HepG2 (cell line): ENCODE data around the gene ROMO1. TPM values are rescaled to one million over a fixed set of nuclear protein-coding genes. Genes with fewer than 3 reads are reported as not detected.

ENCODE experiments used
- KDM6A ChIP-seq: IDR thresholded peaks from 2 replicates; pipeline ENCODE4 v1.6.1; 2016; ENCODE audit warnings: low read depth
- KLF11 ChIP-seq: IDR thresholded peaks from 2 replicates; pipeline ENCODE4 v1.6.1; 2016; ENCODE audit warnings: missing compliant biosample characterization
- NAIF1 ChIP-seq: sonication (generic); formaldehyde crosslinking; IDR thresholded peaks from 2 replicates; pipeline ENCODE4 v1.5.0; 2020; ENCODE audit warnings: mild to moderate bottlenecking, missing genetic modification reagents, borderline replicate concordance
- NCOA5 ChIP-seq: sonication (generic); formaldehyde crosslinking; IDR thresholded peaks from 2 replicates; pipeline ENCODE4 v1.4.0; 2020; ENCODE audit warnings: missing genetic modification reagents
- PAX8 ChIP-seq: sonication (generic); formaldehyde crosslinking; IDR thresholded peaks from 2 replicates; pipeline ENCODE4 v1.8.0; 2022; ENCODE audit warnings: mild to moderate bottlenecking, missing genetic modification reagents, borderline replicate concordance
- TCF7 ChIP-seq: sonication (generic); IDR thresholded peaks from 2 replicates; pipeline ENCODE4 v1.6.1; 2016; ENCODE audit warnings: antibody characterized with exemption, low read depth
- TCF7L2 ChIP-seq: IDR thresholded peaks from 2 replicates; pipeline ENCODE4 v1.6.1; 2011; ENCODE audit warnings: mild to moderate bottlenecking, low read depth, low read length, moderate library complexity
- ZNF333 ChIP-seq: sonication (generic); formaldehyde crosslinking; IDR thresholded peaks from 2 replicates; pipeline ENCODE4 v1.4.0; 2020; ENCODE audit warnings: mild to moderate bottlenecking, missing genetic modification reagents, borderline replicate concordance
- ZNF430 ChIP-seq: sonication (generic); formaldehyde crosslinking; IDR thresholded peaks from 2 replicates; pipeline ENCODE4 v1.9.0; 2021; ENCODE audit warnings: mild to moderate bottlenecking, missing genetic modification reagents
- ZNF441 ChIP-seq: sonication (generic); formaldehyde crosslinking; IDR thresholded peaks from 2 replicates; pipeline ENCODE4 v1.7.0; 2021; ENCODE audit warnings: missing genetic modification reagents, borderline replicate concordance
- ZNF652 ChIP-seq: IDR thresholded peaks from 2 replicates; pipeline ENCODE4 v1.6.1; 2016; ENCODE audit warnings: low read depth, borderline replicate concordance
- ZNF749 ChIP-seq: sonication (generic); formaldehyde crosslinking; IDR thresholded peaks from 2 replicates; pipeline ENCODE4 v1.8.0; 2022; ENCODE audit warnings: mild to moderate bottlenecking, missing genetic modification reagents, moderate library complexity, borderline replicate concordance
- ZNF782 ChIP-seq: sonication (generic); formaldehyde crosslinking; IDR thresholded peaks from 2 replicates; pipeline ENCODE4 v1.4.0; 2020; ENCODE audit warnings: missing genetic modification reagents, mild to moderate bottlenecking, borderline replicate concordance
- ZNF788 ChIP-seq: sonication (generic); formaldehyde crosslinking; IDR thresholded peaks from 2 replicates; pipeline ENCODE4 v1.5.0; 2020; ENCODE audit warnings: mild to moderate bottlenecking, missing genetic modification reagents, borderline replicate concordance
- ZNF839 ChIP-seq: sonication (generic); formaldehyde crosslinking; IDR thresholded peaks from 2 replicates; pipeline ENCODE4 v1.4.0; 2020; ENCODE audit warnings: missing genetic modification reagents, mild to moderate bottlenecking, borderline replicate concordance
- polyA plus RNA-seq, 8 experiments: library from polyadenylated mRNA; depleted of rRNA in 3 of 8; stranded (reverse) in 7 of 8; unstranded in 1 of 8; fragments of >200 nt; fragmentation: Illumina TruSeq in 4 of 8; extraction: Trizol in 4 of 8; gene quantifications; 2 replicates each; pipeline versions ENCODE4 v1.2.1 to v1.2.3, GENCODE V29; 2011 to 2016; ENCODE audit warnings: low read depth in 4 of 8, missing spikeins in 1 of 8, mixed read lengths in 1 of 8; ENCODE audit not compliant: insufficient read depth in 1 of 8
- total RNA-seq, 5 experiments: library from RNA; depleted of rRNA; stranded (reverse); fragments of >200 nt; fragmentation: Illumina TruSeq; extraction: Trizol; gene quantifications; 2 replicates each; pipeline ENCODE4 v1.2.3, GENCODE V29; 2016; ENCODE audit warnings: low read depth in 1 of 5
- TF ChIP-seq, protein P1 (sequence below), 2 experiments: sonication (generic) in 1 of 2; formaldehyde crosslinking in 1 of 2; IDR thresholded peaks; 2 replicates each; pipeline versions ENCODE4 v1.4.0 to v1.6.1; 2016 to 2020; ENCODE audit warnings: borderline replicate concordance in 1 of 2, low read depth in 1 of 2, mild to moderate bottlenecking in 1 of 2, missing genetic modification reagents in 1 of 2
- TF ChIP-seq, protein P2 (sequence below): sonication (generic); formaldehyde crosslinking; IDR thresholded peaks from 2 replicates; pipeline ENCODE4 v1.5.1; 2020; ENCODE audit warnings: missing genetic modification reagents, mild to moderate bottlenecking, borderline replicate concordance
- TF ChIP-seq, protein P3 (sequence below): sonication (generic); formaldehyde crosslinking; IDR thresholded peaks from 2 replicates; pipeline ENCODE4 v1.5.0; 2020; ENCODE audit warnings: missing genetic modification reagents
- TF ChIP-seq, protein P4 (sequence below): sonication (generic); formaldehyde crosslinking; IDR thresholded peaks from 2 replicates; pipeline ENCODE4 v1.4.0; 2020; ENCODE audit warnings: missing genetic modification reagents, borderline replicate concordance

ROMO1 gene
- total and polyA plus RNA-seq, 2 of the 13 experiments (the other 11 are each of a cell fraction or from before 2014, with no cell fraction given), result 636 to 755 TPM

DNA sequence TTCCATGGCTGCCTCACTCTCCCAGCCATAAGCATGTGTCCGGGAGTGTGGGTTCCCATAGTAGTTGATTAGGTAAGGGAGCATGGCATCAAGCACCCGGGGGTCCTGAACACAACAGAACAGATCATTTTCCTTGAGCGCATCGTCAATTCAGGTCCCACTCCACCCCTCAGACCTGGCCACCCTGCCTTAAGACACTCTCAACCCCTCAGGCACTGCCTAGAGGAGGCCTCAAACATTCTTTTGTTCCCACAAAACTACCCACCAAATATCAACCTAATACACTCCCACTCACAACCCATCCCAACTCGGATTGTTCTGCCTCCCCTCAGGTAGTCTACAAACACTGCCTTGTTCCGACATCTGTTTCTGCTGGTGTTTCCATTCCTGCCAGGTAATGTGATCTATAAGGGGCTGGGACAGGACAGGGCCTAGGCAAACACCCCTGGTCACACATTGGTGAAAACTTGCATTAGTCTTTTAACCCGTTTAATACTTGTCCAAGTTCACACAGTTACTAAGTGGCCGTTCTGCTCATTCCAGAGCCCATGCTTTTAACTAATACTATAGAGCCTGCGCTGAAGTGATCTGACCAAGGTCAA, 1.4 kb upstream of the ROMO1 start (continued):
- TF ChIP-seq ZNF333 (CRISPR knock-in tag) (peak; percentile 82; the same call in 1 of the 2 replicates), ZNF788 (CRISPR knock-in tag) (peak; percentile 72; the same call in 1 of the 2 replicates), ZNF839 (0 out of 2 replicates have a peak, but pooled peaks have one; percentile 1), ZNF652 (CRISPR knock-in tag) (peak; percentile 87), KDM6A (CRISPR knock-in tag) (no peak), ZNF749 (CRISPR knock-in tag) (no peak), ZNF441 (CRISPR knock-in tag) (no peak), TCF7 (no peak), ZNF430 (CRISPR knock-in tag) (no peak), KLF11 (CRISPR knock-in tag) (no peak), NCOA5 (CRISPR knock-in tag) (no peak), TCF7L2 (no peak), NAIF1 (CRISPR knock-in tag) (no peak), PAX8 (peak; percentile 64; the same call in 1 of the 2 replicates), ZNF782 (no peak)
- TF ChIP-seq, protein P1, sequence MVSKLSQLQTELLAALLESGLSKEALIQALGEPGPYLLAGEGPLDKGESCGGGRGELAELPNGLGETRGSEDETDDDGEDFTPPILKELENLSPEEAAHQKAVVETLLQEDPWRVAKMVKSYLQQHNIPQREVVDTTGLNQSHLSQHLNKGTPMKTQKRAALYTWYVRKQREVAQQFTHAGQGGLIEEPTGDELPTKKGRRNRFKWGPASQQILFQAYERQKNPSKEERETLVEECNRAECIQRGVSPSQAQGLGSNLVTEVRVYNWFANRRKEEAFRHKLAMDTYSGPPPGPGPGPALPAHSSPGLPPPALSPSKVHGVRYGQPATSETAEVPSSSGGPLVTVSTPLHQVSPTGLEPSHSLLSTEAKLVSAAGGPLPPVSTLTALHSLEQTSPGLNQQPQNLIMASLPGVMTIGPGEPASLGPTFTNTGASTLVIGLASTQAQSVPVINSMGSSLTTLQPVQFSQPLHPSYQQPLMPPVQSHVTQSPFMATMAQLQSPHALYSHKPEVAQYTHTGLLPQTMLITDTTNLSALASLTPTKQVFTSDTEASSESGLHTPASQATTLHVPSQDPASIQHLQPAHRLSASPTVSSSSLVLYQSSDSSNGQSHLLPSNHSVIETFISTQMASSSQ (IDR thresholded peaks at IDR 0.05; ENCODE audit: low read depth), result no peak
- TF ChIP-seq, protein P1 (CRISPR knock-in tag; IDR thresholded peaks at IDR 0.05; ENCODE audit: borderline replicate concordance), result no peak
- TF ChIP-seq, protein P2, sequence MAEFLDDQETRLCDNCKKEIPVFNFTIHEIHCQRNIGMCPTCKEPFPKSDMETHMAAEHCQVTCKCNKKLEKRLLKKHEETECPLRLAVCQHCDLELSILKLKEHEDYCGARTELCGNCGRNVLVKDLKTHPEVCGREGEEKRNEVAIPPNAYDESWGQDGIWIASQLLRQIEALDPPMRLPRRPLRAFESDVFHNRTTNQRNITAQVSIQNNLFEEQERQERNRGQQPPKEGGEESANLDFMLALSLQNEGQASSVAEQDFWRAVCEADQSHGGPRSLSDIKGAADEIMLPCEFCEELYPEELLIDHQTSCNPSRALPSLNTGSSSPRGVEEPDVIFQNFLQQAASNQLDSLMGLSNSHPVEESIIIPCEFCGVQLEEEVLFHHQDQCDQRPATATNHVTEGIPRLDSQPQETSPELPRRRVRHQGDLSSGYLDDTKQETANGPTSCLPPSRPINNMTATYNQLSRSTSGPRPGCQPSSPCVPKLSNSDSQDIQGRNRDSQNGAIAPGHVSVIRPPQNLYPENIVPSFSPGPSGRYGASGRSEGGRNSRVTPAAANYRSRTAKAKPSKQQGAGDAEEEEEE, result peak; percentile 87; the same call in 1 of the 2 replicates
- TF ChIP-seq, protein P3, sequence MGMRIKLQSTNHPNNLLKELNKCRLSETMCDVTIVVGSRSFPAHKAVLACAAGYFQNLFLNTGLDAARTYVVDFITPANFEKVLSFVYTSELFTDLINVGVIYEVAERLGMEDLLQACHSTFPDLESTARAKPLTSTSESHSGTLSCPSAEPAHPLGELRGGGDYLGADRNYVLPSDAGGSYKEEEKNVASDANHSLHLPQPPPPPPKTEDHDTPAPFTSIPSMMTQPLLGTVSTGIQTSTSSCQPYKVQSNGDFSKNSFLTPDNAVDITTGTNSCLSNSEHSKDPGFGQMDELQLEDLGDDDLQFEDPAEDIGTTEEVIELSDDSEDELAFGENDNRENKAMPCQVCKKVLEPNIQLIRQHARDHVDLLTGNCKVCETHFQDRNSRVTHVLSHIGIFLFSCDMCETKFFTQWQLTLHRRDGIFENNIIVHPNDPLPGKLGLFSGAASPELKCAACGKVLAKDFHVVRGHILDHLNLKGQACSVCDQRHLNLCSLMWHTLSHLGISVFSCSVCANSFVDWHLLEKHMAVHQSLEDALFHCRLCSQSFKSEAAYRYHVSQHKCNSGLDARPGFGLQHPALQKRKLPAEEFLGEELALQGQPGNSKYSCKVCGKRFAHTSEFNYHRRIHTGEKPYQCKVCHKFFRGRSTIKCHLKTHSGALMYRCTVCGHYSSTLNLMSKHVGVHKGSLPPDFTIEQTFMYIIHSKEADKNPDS, result no peak
- TF ChIP-seq, protein P4, sequence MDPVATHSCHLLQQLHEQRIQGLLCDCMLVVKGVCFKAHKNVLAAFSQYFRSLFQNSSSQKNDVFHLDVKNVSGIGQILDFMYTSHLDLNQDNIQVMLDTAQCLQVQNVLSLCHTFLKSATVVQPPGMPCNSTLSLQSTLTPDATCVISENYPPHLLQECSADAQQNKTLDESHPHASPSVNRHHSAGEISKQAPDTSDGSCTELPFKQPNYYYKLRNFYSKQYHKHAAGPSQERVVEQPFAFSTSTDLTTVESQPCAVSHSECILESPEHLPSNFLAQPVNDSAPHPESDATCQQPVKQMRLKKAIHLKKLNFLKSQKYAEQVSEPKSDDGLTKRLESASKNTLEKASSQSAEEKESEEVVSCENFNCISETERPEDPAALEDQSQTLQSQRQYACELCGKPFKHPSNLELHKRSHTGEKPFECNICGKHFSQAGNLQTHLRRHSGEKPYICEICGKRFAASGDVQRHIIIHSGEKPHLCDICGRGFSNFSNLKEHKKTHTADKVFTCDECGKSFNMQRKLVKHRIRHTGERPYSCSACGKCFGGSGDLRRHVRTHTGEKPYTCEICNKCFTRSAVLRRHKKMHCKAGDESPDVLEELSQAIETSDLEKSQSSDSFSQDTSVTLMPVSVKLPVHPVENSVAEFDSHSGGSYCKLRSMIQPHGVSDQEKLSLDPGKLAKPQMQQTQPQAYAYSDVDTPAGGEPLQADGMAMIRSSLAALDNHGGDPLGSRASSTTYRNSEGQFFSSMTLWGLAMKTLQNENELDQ (CRISPR knock-in tag), result no peak
